Esophagus muscularis mucosa (tissue), 3 donors: ENCODE data around the gene NUP160.

Experiments
- POLR2A ChIP-seq: fragments of 450-650 bp; IDR thresholded peaks from one replicate; pipeline ENCODE4 v1.6.1; 2017; ENCODE audit warnings: antibody characterized with exemption, moderate library complexity, mild to moderate bottlenecking, low read depth
- POLR2AphosphoS5 ChIP-seq, 2 donors: sonication (generic); formaldehyde crosslinking; IDR thresholded peaks; one replicate each; pipeline ENCODE4 v1.6.1; 2017; ENCODE audit warnings: antibody characterized with exemption in 2 of 2
- TF ChIP-seq, protein P1 (sequence below), 3 experiments: fragments of 200-600 bp in 2 of 3; fragments of 450-650 bp in 1 of 3; sonication (generic) in 2 of 3; IDR thresholded peaks; one replicate each; pipeline ENCODE4 v1.5.1; 2017 to 2019; ENCODE audit warnings: antibody characterized with exemption in 3 of 3, mild to moderate bottlenecking in 2 of 3, moderate library complexity in 1 of 3

DNA sequence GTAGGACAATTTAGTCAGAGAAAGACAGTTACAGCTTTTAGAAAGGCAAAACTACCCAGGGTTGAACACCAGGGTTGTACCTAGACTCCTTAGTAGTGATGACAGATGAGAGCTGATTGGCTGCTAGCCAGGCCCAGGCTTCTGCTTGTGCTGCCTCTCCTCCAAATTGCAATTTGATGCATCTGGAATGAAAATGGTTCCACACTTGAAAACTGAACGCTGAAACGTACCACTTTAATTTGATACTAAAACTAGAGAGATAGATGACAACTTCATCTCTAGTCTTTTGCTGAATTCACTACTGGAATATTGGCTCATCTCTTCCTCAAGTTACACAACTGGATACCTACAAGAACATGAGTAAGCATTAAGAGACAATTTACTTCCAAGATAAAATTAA, 61.8 kb downstream of the NUP160 start:
- TF ChIP-seq, protein P1, sequence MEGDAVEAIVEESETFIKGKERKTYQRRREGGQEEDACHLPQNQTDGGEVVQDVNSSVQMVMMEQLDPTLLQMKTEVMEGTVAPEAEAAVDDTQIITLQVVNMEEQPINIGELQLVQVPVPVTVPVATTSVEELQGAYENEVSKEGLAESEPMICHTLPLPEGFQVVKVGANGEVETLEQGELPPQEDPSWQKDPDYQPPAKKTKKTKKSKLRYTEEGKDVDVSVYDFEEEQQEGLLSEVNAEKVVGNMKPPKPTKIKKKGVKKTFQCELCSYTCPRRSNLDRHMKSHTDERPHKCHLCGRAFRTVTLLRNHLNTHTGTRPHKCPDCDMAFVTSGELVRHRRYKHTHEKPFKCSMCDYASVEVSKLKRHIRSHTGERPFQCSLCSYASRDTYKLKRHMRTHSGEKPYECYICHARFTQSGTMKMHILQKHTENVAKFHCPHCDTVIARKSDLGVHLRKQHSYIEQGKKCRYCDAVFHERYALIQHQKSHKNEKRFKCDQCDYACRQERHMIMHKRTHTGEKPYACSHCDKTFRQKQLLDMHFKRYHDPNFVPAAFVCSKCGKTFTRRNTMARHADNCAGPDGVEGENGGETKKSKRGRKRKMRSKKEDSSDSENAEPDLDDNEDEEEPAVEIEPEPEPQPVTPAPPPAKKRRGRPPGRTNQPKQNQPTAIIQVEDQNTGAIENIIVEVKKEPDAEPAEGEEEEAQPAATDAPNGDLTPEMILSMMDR (IDR thresholded peaks at IDR 0.05), result peak in 2 of 3 experiments; percentile 6 to 21
- TF ChIP-seq POLR2AphosphoS5 (IDR thresholded peaks at IDR 0.05) (peak in 1 of 2 donors; percentile 40), POLR2A (no peak)
